Activated naive CD4-positive, alpha-beta T cell treated with anti-CD3 and anti-CD28 coated beads, Interleukin-2, amount 10 ng/mL, durations not matched to agents 7 days and 5 days (primary cell): ENCODE data around the gene MYOCD.

Source experiments
- CTCF ChIA-PET: fragments of 350-600 bp; sonication (Branson Sonifier 250); formaldehyde crosslinking; loops from one replicate; lab custom pipeline; 2021; ENCODE audit warnings: antibody characterized with exemption; lab: Charles Lee
- DNase-seq: peaks from one replicate; pipeline ENCODE4 v3.0.0-alpha.2; 2020
- H3K27ac Mint-ChIP-seq: one replicate; pipeline ENCODE4 v1.8.0; 2021; ENCODE audit warnings: mild to moderate bottlenecking, moderate library complexity, mixed read lengths
- H3K27me3 Mint-ChIP-seq: one replicate; pipeline ENCODE4 v1.8.0; 2021; ENCODE audit warnings: mild to moderate bottlenecking, mixed read lengths
- H3K36me3 Mint-ChIP-seq: one replicate; pipeline ENCODE4 v1.8.0; 2021; ENCODE audit warnings: mixed read lengths
- H3K4me1 Mint-ChIP-seq: one replicate; pipeline ENCODE4 v1.8.0; 2021; ENCODE audit warnings: mixed read lengths
- H3K4me3 Mint-ChIP-seq: one replicate; pipeline ENCODE4 v1.8.0; 2021; ENCODE audit warnings: mild to moderate bottlenecking, moderate library complexity, mixed read lengths
- H3K9me3 Mint-ChIP-seq: one replicate; pipeline ENCODE4 v1.8.0; 2021; ENCODE audit warnings: mixed read lengths

MYOCD gene

GRCh38 chr17:12665263-12666210 lies at the start of gene MYOCD:
Gene MYOCD (plus strand): TSS chr17:12665890. CDS start chr17:12666189, 299 bp downstream.
- peaks cover 45% of the 10 kb centered on the region for H3K27me3 Mint-ChIP-seq

GRCh38 chr17:12616161-12616560 lies 49.5 kb upstream of the MYOCD start:
- no peaks in the 10 kb centered on the region for H3K27me3 Mint-ChIP-seq
- H3K4me3 Mint-ChIP-seq = no peak overlapping the region
- DNase-seq = no peak
- no peak overlapping the region for H3K27ac Mint-ChIP-seq
- CTCF ChIA-PET = no interaction called here
- no peaks in the 10 kb centered on the region for H3K4me1 Mint-ChIP-seq
- no peaks in the 10 kb centered on the region for H3K36me3 Mint-ChIP-seq
- peaks cover 6% of the 10 kb centered on the region for H3K9me3 Mint-ChIP-seq

More at GRCh38 chr17:12665263-12666210, at the start of gene MYOCD:
- H3K4me1 Mint-ChIP-seq = no peaks in the 10 kb centered on the region
- CTCF ChIA-PET = no interaction called here
- DNase-seq = no peak
- H3K36me3 Mint-ChIP-seq = no peaks in the 10 kb centered on the region
- no peak within 1 kb of the TSS for H3K4me3 Mint-ChIP-seq
- no peak within 1 kb of the TSS for H3K27ac Mint-ChIP-seq
- no peaks in the 10 kb centered on the region for H3K9me3 Mint-ChIP-seq

GRCh38 chr17:12618557-12618956 lies 47.1 kb upstream of the MYOCD start:
- H3K27me3 Mint-ChIP-seq = no peaks in the 10 kb centered on the region
- H3K4me1 Mint-ChIP-seq = no peaks in the 10 kb centered on the region
- peaks cover 9% of the 10 kb centered on the region for H3K9me3 Mint-ChIP-seq
- no peak overlapping the region for H3K4me3 Mint-ChIP-seq
- CTCF ChIA-PET = no interaction called here
- DNase-seq = no peak
- no peaks in the 10 kb centered on the region for H3K36me3 Mint-ChIP-seq
- H3K27ac Mint-ChIP-seq = no peak overlapping the region

- no peak overlapping the region for H3K27ac Mint-ChIP-seq
- DNase-seq = no peak
- peaks cover 16% of the 10 kb centered on the region for H3K9me3 Mint-ChIP-seq
- H3K36me3 Mint-ChIP-seq = no peaks in the 10 kb centered on the region
- CTCF ChIA-PET = no interaction called here
- no peaks in the 10 kb centered on the region for H3K27me3 Mint-ChIP-seq
- no peaks in the 10 kb centered on the region for H3K4me1 Mint-ChIP-seq
- H3K4me3 Mint-ChIP-seq = no peak overlapping the region
Measured at GRCh38 chr17:12619459-12620199, 46.1 kb upstream of the MYOCD start.

- H3K27me3 Mint-ChIP-seq = no peaks in the 10 kb centered on the region
- no peak overlapping the region for H3K27ac Mint-ChIP-seq
- H3K4me1 Mint-ChIP-seq = no peaks in the 10 kb centered on the region
- DNase-seq = no peak
- peaks cover 16% of the 10 kb centered on the region for H3K9me3 Mint-ChIP-seq
- H3K36me3 Mint-ChIP-seq = no peaks in the 10 kb centered on the region
- no peak overlapping the region for H3K4me3 Mint-ChIP-seq
- CTCF ChIA-PET = no interaction called here
Measured at GRCh38 chr17:12620200-12620720, 45.4 kb upstream of the MYOCD start.

- no peak for DNase-seq
- no peaks in the 10 kb centered on the region for H3K27me3 Mint-ChIP-seq
- H3K9me3 Mint-ChIP-seq = peaks cover 19% of the 10 kb centered on the region
- H3K4me3 Mint-ChIP-seq = no peak overlapping the region
- CTCF ChIA-PET = no interaction called here
- no peak overlapping the region for H3K27ac Mint-ChIP-seq
- H3K36me3 Mint-ChIP-seq = no peaks in the 10 kb centered on the region
- no peaks in the 10 kb centered on the region for H3K4me1 Mint-ChIP-seq
Measured at GRCh38 chr17:12622726-12623125, 43.0 kb upstream of the MYOCD start.

GRCh38 chr17:12623220-12623848 lies 42.4 kb upstream of the MYOCD start:
- peaks cover 19% of the 10 kb centered on the region for H3K9me3 Mint-ChIP-seq
- no peaks in the 10 kb centered on the region for H3K4me1 Mint-ChIP-seq
- H3K27me3 Mint-ChIP-seq = no peaks in the 10 kb centered on the region
- CTCF ChIA-PET = no interaction called here
- no peak for DNase-seq
- H3K4me3 Mint-ChIP-seq = no peak overlapping the region
- H3K27ac Mint-ChIP-seq = no peak overlapping the region
- no peaks in the 10 kb centered on the region for H3K36me3 Mint-ChIP-seq

GRCh38 chr17:12624211-12624610 lies 41.5 kb upstream of the MYOCD start:
- no peak for DNase-seq
- peaks cover 19% of the 10 kb centered on the region for H3K9me3 Mint-ChIP-seq
- no peak overlapping the region for H3K4me3 Mint-ChIP-seq
- H3K27me3 Mint-ChIP-seq = no peaks in the 10 kb centered on the region
- H3K36me3 Mint-ChIP-seq = no peaks in the 10 kb centered on the region
- CTCF ChIA-PET = no interaction called here
- no peak overlapping the region for H3K27ac Mint-ChIP-seq
- no peaks in the 10 kb centered on the region for H3K4me1 Mint-ChIP-seq

- CTCF ChIA-PET = no interaction called here
- H3K4me3 Mint-ChIP-seq = no peak overlapping the region
- H3K9me3 Mint-ChIP-seq = peaks cover 19% of the 10 kb centered on the region
- no peaks in the 10 kb centered on the region for H3K36me3 Mint-ChIP-seq
- H3K4me1 Mint-ChIP-seq = no peaks in the 10 kb centered on the region
- no peaks in the 10 kb centered on the region for H3K27me3 Mint-ChIP-seq
- no peak overlapping the region for H3K27ac Mint-ChIP-seq
- no peak for DNase-seq
Measured at GRCh38 chr17:12625092-12625491, 40.6 kb upstream of the MYOCD start.

GRCh38 chr17:12627177-12627629 lies 38.5 kb upstream of the MYOCD start:
- H3K27ac Mint-ChIP-seq = no peak overlapping the region
- H3K36me3 Mint-ChIP-seq = no peaks in the 10 kb centered on the region
- CTCF ChIA-PET = no interaction called here
- no peak overlapping the region for H3K4me3 Mint-ChIP-seq
- no peak for DNase-seq
- H3K27me3 Mint-ChIP-seq = no peaks in the 10 kb centered on the region
- peaks cover 21% of the 10 kb centered on the region for H3K9me3 Mint-ChIP-seq
- H3K4me1 Mint-ChIP-seq = no peaks in the 10 kb centered on the region

- H3K4me1 Mint-ChIP-seq = no peaks in the 10 kb centered on the region
- DNase-seq = no peak
- H3K9me3 Mint-ChIP-seq = peaks cover 21% of the 10 kb centered on the region
- H3K4me3 Mint-ChIP-seq = no peak overlapping the region
- no peaks in the 10 kb centered on the region for H3K27me3 Mint-ChIP-seq
- no peak overlapping the region for H3K27ac Mint-ChIP-seq
- CTCF ChIA-PET = interaction anchor here (0.7 kb wide), 1 partner anchor 114 kb away, joined by 3 read pairs; no protein-coding TSS in a partner anchor
- no peaks in the 10 kb centered on the region for H3K36me3 Mint-ChIP-seq
Measured at GRCh38 chr17:12627781-12628451, 37.8 kb upstream of the MYOCD start.

- Mint-ChIP-seq H3K9me3 (peaks cover 20% of the 10 kb centered on the region), H3K36me3 (no peaks in the 10 kb centered on the region), H3K27ac (no peak overlapping the region), H3K4me1 (no peaks in the 10 kb centered on the region), H3K27me3 (no peaks in the 10 kb centered on the region), H3K4me3 (no peak overlapping the region)
- DNase-seq = no peak
- CTCF ChIA-PET = no interaction called here
Measured at GRCh38 chr17:12631076-12631475, 34.6 kb upstream of the MYOCD start.

- Mint-ChIP-seq H3K4me3 (no peak overlapping the region), H3K27ac (no peak overlapping the region), H3K27me3 (no peaks in the 10 kb centered on the region), H3K4me1 (no peaks in the 10 kb centered on the region), H3K36me3 (peaks cover under 1% of the 10 kb centered on the region), H3K9me3 (peaks cover 16% of the 10 kb centered on the region)
- CTCF ChIA-PET = no interaction called here
- DNase-seq = no peak
Measured at GRCh38 chr17:12632785-12633184, 32.9 kb upstream of the MYOCD start.
